ENCODE measurements around the gene MMP17.

Gene MMP17

GRCh38 chr12:131827961-131828534 lies at the start of gene MMP17:
MMP17 (plus strand) TSS chr12:131828393; CDS start chr12:131828495, 102 bp downstream.
- DNase-seq (ENCODE audit: low spot score): no peak

GRCh38 chr12:131779027-131779426 lies 49.2 kb upstream of the MMP17 start:
- no peak for DNase-seq (ENCODE audit: low spot score)

GRCh38 chr12:131782061-131782460 lies 46.1 kb upstream of the MMP17 start:
- no peak for DNase-seq (ENCODE audit: low spot score)

GRCh38 chr12:131783915-131784541 lies 44.2 kb upstream of the MMP17 start:
- DNase-seq (ENCODE audit: low spot score): no peak

GRCh38 chr12:131784909-131785762 lies 43.1 kb upstream of the MMP17 start:
- DNase-seq (ENCODE audit: low spot score): no peak

GRCh38 chr12:131785763-131786330 lies 42.3 kb upstream of the MMP17 start:
- DNase-seq (ENCODE audit: low spot score): peak; percentile 40

- no peak for DNase-seq (ENCODE audit: low spot score)
Observed at GRCh38 chr12:131786331-131786730, 41.9 kb upstream of the MMP17 start.

GRCh38 chr12:131787143-131787660 lies 41.0 kb upstream of the MMP17 start:
- DNase-seq (ENCODE audit: low spot score): no peak

- no peak for DNase-seq (ENCODE audit: low spot score)
Observed at GRCh38 chr12:131788070-131788469, 40.1 kb upstream of the MMP17 start.

- DNase-seq (ENCODE audit: low spot score): no peak
Observed at GRCh38 chr12:131789638-131790037, 38.6 kb upstream of the MMP17 start.

GRCh38 chr12:131793243-131794022 lies 34.8 kb upstream of the MMP17 start:
- DNase-seq (ENCODE audit: low spot score): peak; percentile 54

GRCh38 chr12:131794061-131794460 lies 34.1 kb upstream of the MMP17 start:
- no peak for DNase-seq (ENCODE audit: low spot score)

GRCh38 chr12:131794573-131794972 lies 33.6 kb upstream of the MMP17 start:
- no peak for DNase-seq (ENCODE audit: low spot score)

GRCh38 chr12:131795064-131795463 lies 33.1 kb upstream of the MMP17 start:
- no peak for DNase-seq (ENCODE audit: low spot score)

GRCh38 chr12:131795690-131796410 lies 32.3 kb upstream of the MMP17 start:
- DNase-seq (ENCODE audit: low spot score): no peak

- no peak for DNase-seq (ENCODE audit: low spot score)
Observed at GRCh38 chr12:131796411-131796736, 31.8 kb upstream of the MMP17 start.

- DNase-seq (ENCODE audit: low spot score): no peak
Observed at GRCh38 chr12:131796754-131797587, 31.2 kb upstream of the MMP17 start.

- no peak for DNase-seq (ENCODE audit: low spot score)
Observed at GRCh38 chr12:131797588-131797934, 30.6 kb upstream of the MMP17 start.

GRCh38 chr12:131799195-131799594 lies 29.0 kb upstream of the MMP17 start:
- DNase-seq (ENCODE audit: low spot score): no peak

- DNase-seq (ENCODE audit: low spot score): no peak
Observed at GRCh38 chr12:131799828-131800593, 28.2 kb upstream of the MMP17 start.

All from Ammon's horn (tissue), 1 donor.